ENCODE data around the gene AFP.

Gene AFP

DNA sequence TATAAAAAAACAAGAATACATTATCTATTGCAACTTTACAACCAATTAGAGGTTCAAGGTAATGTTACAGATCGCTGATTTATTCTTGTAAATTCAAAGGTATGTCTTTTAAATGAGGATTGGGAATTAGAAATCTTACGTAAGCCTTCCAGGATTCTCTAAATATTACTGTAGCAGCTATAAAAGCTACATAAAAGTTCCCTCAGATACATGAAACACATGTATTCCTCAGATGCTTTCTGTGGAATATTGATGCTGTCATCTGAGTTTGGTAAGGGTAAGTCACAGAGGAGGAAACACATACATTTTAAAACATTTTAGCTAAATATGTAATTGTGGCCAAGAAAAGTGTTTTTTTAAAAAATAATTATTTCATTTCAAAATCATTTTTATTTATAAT, 3.4 kb downstream of the AFP start:
- no peaks in the 10 kb centered on the region for H3K4me1 ChIP-seq
- no peak overlapping the region for H3K4me3 ChIP-seq (ENCODE audit: low read depth, low read length)
- no peak overlapping the region for H3K27ac ChIP-seq
- H3K79me2 ChIP-seq: no peaks in the 10 kb centered on the region
- no peak overlapping the region for H3K4me2 ChIP-seq (ENCODE audit: low read length)
- H2AFZ ChIP-seq: no peak overlapping the region
- H3K9ac ChIP-seq: no peak overlapping the region
- H3K36me3 ChIP-seq (ENCODE audit: control insufficient read depth, insufficient read depth, low read length): no peaks in the 10 kb centered on the region
- H3K9me3 ChIP-seq (ENCODE audit: control insufficient read depth, low read length): no peaks in the 10 kb centered on the region
- H3K27me3 ChIP-seq (ENCODE audit: control insufficient read depth, insufficient read depth, low read length): no peaks in the 10 kb centered on the region
- TF ChIP-seq, protein P1, sequence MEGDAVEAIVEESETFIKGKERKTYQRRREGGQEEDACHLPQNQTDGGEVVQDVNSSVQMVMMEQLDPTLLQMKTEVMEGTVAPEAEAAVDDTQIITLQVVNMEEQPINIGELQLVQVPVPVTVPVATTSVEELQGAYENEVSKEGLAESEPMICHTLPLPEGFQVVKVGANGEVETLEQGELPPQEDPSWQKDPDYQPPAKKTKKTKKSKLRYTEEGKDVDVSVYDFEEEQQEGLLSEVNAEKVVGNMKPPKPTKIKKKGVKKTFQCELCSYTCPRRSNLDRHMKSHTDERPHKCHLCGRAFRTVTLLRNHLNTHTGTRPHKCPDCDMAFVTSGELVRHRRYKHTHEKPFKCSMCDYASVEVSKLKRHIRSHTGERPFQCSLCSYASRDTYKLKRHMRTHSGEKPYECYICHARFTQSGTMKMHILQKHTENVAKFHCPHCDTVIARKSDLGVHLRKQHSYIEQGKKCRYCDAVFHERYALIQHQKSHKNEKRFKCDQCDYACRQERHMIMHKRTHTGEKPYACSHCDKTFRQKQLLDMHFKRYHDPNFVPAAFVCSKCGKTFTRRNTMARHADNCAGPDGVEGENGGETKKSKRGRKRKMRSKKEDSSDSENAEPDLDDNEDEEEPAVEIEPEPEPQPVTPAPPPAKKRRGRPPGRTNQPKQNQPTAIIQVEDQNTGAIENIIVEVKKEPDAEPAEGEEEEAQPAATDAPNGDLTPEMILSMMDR (IDR thresholded peaks at IDR 0.05): no peak

DNA sequence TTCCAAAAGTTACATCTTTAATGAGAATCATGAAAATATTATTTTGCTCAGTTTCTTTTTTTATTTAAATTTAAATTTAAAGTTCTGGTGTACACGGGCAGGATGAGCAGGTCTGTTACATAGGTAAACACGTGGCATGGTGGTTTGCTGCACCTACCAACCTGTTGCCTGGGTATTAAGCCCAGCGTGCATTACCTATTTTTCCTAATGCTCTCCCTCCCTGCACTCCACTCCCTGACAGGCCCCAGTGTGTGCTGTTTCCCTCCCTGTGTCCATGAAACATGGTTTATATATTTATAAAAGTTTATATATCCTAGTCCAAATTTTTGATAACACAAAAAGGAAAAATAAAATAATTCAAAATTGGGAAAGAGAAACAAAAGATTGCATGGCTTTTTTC, 4.0 kb downstream of the AFP start:
- no peak overlapping the region for H3K9ac ChIP-seq

DNA sequence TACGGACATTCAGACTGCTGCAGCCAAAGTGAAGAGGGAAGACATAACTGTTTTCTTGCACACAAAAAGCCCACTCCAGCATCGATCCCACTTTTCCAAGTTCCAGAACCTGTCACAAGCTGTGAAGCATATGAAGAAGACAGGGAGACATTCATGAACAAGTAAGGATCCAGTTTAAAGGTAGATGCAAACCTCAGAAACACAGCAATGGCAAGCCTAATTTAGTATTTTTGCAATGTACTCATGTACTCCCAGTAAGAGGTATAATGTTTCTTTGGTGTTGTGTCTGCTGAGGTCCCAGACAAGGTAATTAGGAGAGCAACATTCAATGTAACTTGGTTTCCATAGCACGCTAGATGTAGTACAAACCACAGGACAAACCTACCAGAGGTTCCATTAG, 4.6 kb downstream of the AFP start:
- Histone ChIP-seq H3K36me3 (ENCODE audit: control insufficient read depth, insufficient read depth, low read length) (no peaks in the 10 kb centered on the region), H3K4me1 (no peaks in the 10 kb centered on the region), H3K27me3 (ENCODE audit: control insufficient read depth, insufficient read depth, low read length) (no peaks in the 10 kb centered on the region), H3K4me2 (ENCODE audit: low read length) (no peak overlapping the region), H3K4me3 (ENCODE audit: low read depth, low read length) (no peak overlapping the region), H3K27ac (no peak overlapping the region), H3K9ac (no peak overlapping the region), H2AFZ (no peak overlapping the region), H3K79me2 (no peaks in the 10 kb centered on the region), H3K9me3 (ENCODE audit: control insufficient read depth, low read length) (no peaks in the 10 kb centered on the region)
- TF ChIP-seq, protein P1 (IDR thresholded peaks at IDR 0.05): no peak

More for the DNA sequence above, 4.0 kb downstream of the AFP start:
- Histone ChIP-seq H3K4me2 (ENCODE audit: low read length) (no peak overlapping the region), H3K9me3 (ENCODE audit: control insufficient read depth, low read length) (no peaks in the 10 kb centered on the region), H2AFZ (no peak overlapping the region), H3K4me1 (no peaks in the 10 kb centered on the region), H3K27me3 (ENCODE audit: control insufficient read depth, insufficient read depth, low read length) (no peaks in the 10 kb centered on the region), H3K4me3 (ENCODE audit: low read depth, low read length) (no peak overlapping the region), H3K36me3 (ENCODE audit: control insufficient read depth, insufficient read depth, low read length) (no peaks in the 10 kb centered on the region), H3K79me2 (no peaks in the 10 kb centered on the region), H3K27ac (no peak overlapping the region)
- TF ChIP-seq, protein P1 (IDR thresholded peaks at IDR 0.05): no peak

DNA sequence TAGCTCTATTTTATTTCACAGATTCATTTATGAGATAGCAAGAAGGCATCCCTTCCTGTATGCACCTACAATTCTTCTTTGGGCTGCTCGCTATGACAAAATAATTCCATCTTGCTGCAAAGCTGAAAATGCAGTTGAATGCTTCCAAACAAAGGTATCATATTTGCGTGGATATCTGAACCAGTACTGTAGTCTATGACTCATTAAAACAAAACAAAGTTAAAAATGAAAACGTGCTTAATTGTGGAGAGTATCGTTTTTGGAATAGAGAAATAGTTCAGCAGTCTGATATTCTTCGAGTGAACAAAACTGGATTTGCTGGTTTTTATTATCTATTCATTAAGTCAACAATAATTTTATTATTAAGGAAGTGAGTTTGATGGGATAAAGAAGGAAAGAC, 6.3 kb downstream of the AFP start:
- no peak overlapping the region for H3K4me3 ChIP-seq (ENCODE audit: low read depth, low read length)
- no peak overlapping the region for H3K27ac ChIP-seq
- H3K79me2 ChIP-seq: no peaks in the 10 kb centered on the region
- peak overlapping the region; percentile 9 for H3K4me2 ChIP-seq (ENCODE audit: low read length)
- no peaks in the 10 kb centered on the region for H3K9me3 ChIP-seq (ENCODE audit: control insufficient read depth, low read length)
- no peak overlapping the region for H3K9ac ChIP-seq
- peak overlapping the region; percentile 58 for H2AFZ ChIP-seq
- H3K27me3 ChIP-seq (ENCODE audit: control insufficient read depth, insufficient read depth, low read length): no peaks in the 10 kb centered on the region
- no peaks in the 10 kb centered on the region for H3K4me1 ChIP-seq
- no peaks in the 10 kb centered on the region for H3K36me3 ChIP-seq (ENCODE audit: control insufficient read depth, insufficient read depth, low read length)
- TF ChIP-seq, protein P1 (IDR thresholded peaks at IDR 0.05): no peak

DNA sequence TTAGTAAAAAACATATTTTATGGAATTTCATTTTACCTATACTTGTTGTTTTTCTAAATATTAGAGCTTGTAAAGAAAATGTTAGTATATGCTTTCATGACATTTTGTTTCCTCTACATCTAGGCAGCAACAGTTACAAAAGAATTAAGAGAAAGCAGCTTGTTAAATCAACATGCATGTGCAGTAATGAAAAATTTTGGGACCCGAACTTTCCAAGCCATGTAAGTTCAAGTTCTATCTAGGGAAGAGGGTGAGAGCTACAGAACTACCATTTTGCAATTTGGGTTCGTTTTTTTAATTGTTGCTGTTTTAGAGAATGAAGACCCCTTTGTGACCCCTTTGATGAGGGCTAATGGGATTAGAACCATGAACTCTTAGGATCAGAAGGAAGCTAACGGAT, 7.2 kb downstream of the AFP start:
- Histone ChIP-seq H3K27me3 (ENCODE audit: control insufficient read depth, insufficient read depth, low read length) (no peaks in the 10 kb centered on the region), H2AFZ (no peak overlapping the region), H3K79me2 (no peaks in the 10 kb centered on the region), H3K4me3 (ENCODE audit: low read depth, low read length) (no peak overlapping the region), H3K27ac (no peak overlapping the region), H3K36me3 (ENCODE audit: control insufficient read depth, insufficient read depth, low read length) (no peaks in the 10 kb centered on the region), H3K4me2 (ENCODE audit: low read length) (no peak overlapping the region), H3K4me1 (no peaks in the 10 kb centered on the region), H3K9me3 (ENCODE audit: control insufficient read depth, low read length) (no peaks in the 10 kb centered on the region), H3K9ac (no peak overlapping the region)
- TF ChIP-seq, protein P1 (IDR thresholded peaks at IDR 0.05): no peak
